Astrocyte (in vitro differentiated cells and primary cell): ENCODE measurements around the gene DDR2. TPM values are rescaled to one million over a fixed set of nuclear protein-coding genes. Genes with fewer than 3 reads are reported as not detected.
A peak's percentile ranks its signal among the peaks of the same experiment; 100 is the strongest.

Source experiments
- DNase-seq: peaks from one replicate; pipeline ENCODE4 v3.0.0-alpha.2; 2010; ENCODE audit warnings: low read depth
- FAIRE-seq: peaks from 2 replicates; lab custom pipeline; 2011; peaks lifted over from hg19 to GRCh38; lab: Jason Lieb, UNC
- H2AFZ ChIP-seq: 2 replicates; pipeline ENCODE4 v1.6.0; 2012; ENCODE audit warnings: low read depth, low read length, inconsistent platforms
- H3K27ac ChIP-seq: 2 replicates; pipeline ENCODE4 v1.5.1; 2011; ENCODE audit warnings: low read depth, low read length, inconsistent platforms
- H3K27me3 ChIP-seq: 2 replicates; pipeline ENCODE4 v1.6.0; 2011; ENCODE audit warnings: low read length, inconsistent platforms; ENCODE audit not compliant: insufficient read depth
- H3K36me3 ChIP-seq: 2 replicates; pipeline ENCODE4 v1.5.1; 2011; ENCODE audit warnings: low read length, inconsistent platforms; ENCODE audit not compliant: insufficient read depth
- H3K4me1 ChIP-seq: 2 replicates; pipeline ENCODE4 v1.5.1; 2011; ENCODE audit warnings: low read length, inconsistent platforms; ENCODE audit not compliant: insufficient read depth
- H3K4me2 ChIP-seq: 2 replicates; pipeline ENCODE4 v1.6.0; 2012; ENCODE audit warnings: low read length, inconsistent platforms
- H3K4me3 ChIP-seq: 2 replicates; pipeline ENCODE4 v1.5.1; 2011; ENCODE audit warnings: low read depth, mild to moderate bottlenecking, low read length, inconsistent platforms; ENCODE audit not compliant: insufficient read depth
- H3K79me2 ChIP-seq: 2 replicates; pipeline ENCODE4 v1.6.0; 2012; ENCODE audit warnings: mild to moderate bottlenecking, low read length, inconsistent platforms; ENCODE audit not compliant: insufficient read depth
- H3K9ac ChIP-seq: 2 replicates; pipeline ENCODE4 v1.6.0; 2012; ENCODE audit warnings: mild to moderate bottlenecking, low read length, inconsistent platforms
- H3K9me3 ChIP-seq: 2 replicates; pipeline ENCODE4 v1.5.1; 2012; ENCODE audit warnings: low read depth, mild to moderate bottlenecking, low read length, inconsistent platforms; ENCODE audit not compliant: insufficient read depth
- H4K20me1 ChIP-seq: 2 replicates; pipeline ENCODE4 v1.6.0; 2012; ENCODE audit warnings: low read length, inconsistent platforms; ENCODE audit not compliant: insufficient read depth
- H3K27ac Mint-ChIP-seq: one replicate; pipeline ENCODE4 v1.8.0; 2021; ENCODE audit warnings: mild to moderate bottlenecking, mixed read lengths; ENCODE audit not compliant: unreplicated experiment
- H3K27me3 Mint-ChIP-seq: one replicate; pipeline ENCODE4 v1.8.0; 2021; ENCODE audit warnings: low read depth, mixed read lengths; ENCODE audit not compliant: unreplicated experiment
- H3K36me3 Mint-ChIP-seq: one replicate; pipeline ENCODE4 v1.8.0; 2021; ENCODE audit warnings: low read depth, mixed read lengths; ENCODE audit not compliant: unreplicated experiment
- H3K4me1 Mint-ChIP-seq: one replicate; pipeline ENCODE4 v1.8.0; 2021; ENCODE audit warnings: low read depth, mixed read lengths; ENCODE audit not compliant: unreplicated experiment
- H3K4me3 Mint-ChIP-seq: one replicate; pipeline ENCODE4 v1.8.0; 2021; ENCODE audit warnings: mild to moderate bottlenecking, moderate library complexity, mixed read lengths; ENCODE audit not compliant: unreplicated experiment
- H3K9me3 Mint-ChIP-seq: one replicate; pipeline ENCODE4 v1.8.0; 2021; ENCODE audit warnings: mild to moderate bottlenecking, mixed read lengths; ENCODE audit not compliant: unreplicated experiment
- EZH2 ChIP-seq: IDR thresholded peaks from 2 replicates; pipeline ENCODE4 v1.6.1; 2012; ENCODE audit warnings: mild to moderate bottlenecking, low read length, inconsistent platforms; ENCODE audit not compliant: insufficient read depth
- total RNA-seq: library from RNA; stranded (reverse); gene quantifications from 2 replicates; pipeline ENCODE4 v1.2.1, GENCODE V29; 2021
- TF ChIP-seq, protein P1 (sequence below): IDR thresholded peaks from 2 replicates; pipeline ENCODE4 v1.5.1; 2011; ENCODE audit warnings: low read depth, mild to moderate bottlenecking, inconsistent platforms, low read length, moderate library complexity; ENCODE audit not compliant: insufficient read depth

DDR2 gene
- total RNA-seq, 1 donor from 2014 or later: 15.3 TPM

DNA sequence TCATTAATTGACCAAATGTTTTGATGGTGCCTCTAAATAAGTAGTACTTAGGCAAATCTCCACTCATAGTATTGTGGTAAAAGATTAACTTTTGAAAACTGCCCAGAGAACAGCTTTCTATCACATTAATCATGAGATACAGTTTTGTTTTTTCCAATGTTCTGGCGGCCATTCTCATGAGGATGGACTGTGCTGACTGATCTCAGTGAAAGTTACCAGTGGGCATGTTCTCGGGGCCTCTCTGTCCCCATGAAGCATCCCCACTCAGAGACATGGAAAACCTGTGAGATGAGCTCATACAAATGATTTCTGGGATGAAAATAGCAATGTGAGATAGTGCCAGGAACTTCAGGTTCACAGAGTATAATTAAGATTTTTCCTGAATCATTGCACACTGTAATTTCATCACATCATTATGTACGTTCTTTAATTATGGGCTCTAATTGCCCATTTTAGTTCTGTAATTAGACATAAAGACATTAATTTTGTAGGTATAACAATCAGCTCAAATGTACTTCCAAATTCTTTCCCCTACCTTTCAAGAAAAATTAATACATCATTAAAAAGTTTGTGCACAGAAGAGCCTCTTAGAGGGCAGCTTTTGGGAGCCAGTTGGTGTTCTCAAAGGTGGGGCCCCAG, 40.5 kb downstream of the DDR2 start:
- Histone ChIP-seq H3K9ac (no peak overlapping the region), H3K79me2 (peaks cover 29% of the 10 kb centered on the region), H3K4me1 (peaks cover 44% of the 10 kb centered on the region), H3K27me3 (no peaks in the 10 kb centered on the region), H3K4me2 (peak overlapping the region; percentile 45), H3K9me3 (no peaks in the 10 kb centered on the region), H4K20me1 (peaks cover 19% of the 10 kb centered on the region), H3K27ac (peak overlapping the region; percentile 51), H2AFZ (no peak overlapping the region), H3K4me3 (no peak overlapping the region), H3K36me3 (no peaks in the 10 kb centered on the region)
- Mint-ChIP-seq H3K36me3 (no peaks in the 10 kb centered on the region), H3K4me1 (peaks cover 23% of the 10 kb centered on the region), H3K27ac (peak overlapping the region; percentile 41), H3K4me3 (no peak overlapping the region), H3K27me3 (no peaks in the 10 kb centered on the region), H3K9me3 (no peaks in the 10 kb centered on the region)
- DNase-seq (no peak), FAIRE-seq (no peak)
- no peak for TF ChIP-seq EZH2
- TF ChIP-seq, protein P1, sequence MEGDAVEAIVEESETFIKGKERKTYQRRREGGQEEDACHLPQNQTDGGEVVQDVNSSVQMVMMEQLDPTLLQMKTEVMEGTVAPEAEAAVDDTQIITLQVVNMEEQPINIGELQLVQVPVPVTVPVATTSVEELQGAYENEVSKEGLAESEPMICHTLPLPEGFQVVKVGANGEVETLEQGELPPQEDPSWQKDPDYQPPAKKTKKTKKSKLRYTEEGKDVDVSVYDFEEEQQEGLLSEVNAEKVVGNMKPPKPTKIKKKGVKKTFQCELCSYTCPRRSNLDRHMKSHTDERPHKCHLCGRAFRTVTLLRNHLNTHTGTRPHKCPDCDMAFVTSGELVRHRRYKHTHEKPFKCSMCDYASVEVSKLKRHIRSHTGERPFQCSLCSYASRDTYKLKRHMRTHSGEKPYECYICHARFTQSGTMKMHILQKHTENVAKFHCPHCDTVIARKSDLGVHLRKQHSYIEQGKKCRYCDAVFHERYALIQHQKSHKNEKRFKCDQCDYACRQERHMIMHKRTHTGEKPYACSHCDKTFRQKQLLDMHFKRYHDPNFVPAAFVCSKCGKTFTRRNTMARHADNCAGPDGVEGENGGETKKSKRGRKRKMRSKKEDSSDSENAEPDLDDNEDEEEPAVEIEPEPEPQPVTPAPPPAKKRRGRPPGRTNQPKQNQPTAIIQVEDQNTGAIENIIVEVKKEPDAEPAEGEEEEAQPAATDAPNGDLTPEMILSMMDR: no peak

DNA sequence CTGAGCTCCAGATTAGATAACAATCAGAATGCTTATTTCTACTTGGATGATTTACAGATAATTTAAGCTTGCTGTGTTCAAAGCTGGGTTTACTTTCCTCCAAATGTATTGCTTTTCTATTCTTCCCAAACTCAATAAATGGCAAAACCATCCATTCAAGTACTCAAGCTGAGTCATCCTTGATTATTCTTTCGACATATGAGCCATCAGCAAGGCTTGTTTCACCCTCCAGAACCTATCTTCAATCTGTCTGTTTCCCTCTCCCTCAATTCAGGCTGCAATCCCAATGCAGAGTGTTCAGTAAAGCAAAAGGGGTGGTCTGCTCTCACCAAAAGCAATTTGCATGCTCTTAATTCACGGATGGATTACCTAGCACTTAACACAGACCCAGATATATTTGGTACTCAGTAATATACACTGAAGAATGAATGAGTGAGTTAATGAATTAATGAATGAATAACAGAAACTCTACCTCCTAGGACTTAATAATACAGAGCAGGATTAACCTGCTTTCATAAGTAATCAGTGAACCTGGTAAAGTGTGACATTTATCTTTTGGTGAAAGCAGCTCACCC, 41.9 kb downstream of the DDR2 start:
- Histone ChIP-seq H3K4me2 (peak overlapping the region; percentile 45), H3K4me1 (peaks cover 56% of the 10 kb centered on the region), H3K27ac (peak overlapping the region; percentile 11), H4K20me1 (peaks cover 22% of the 10 kb centered on the region), H3K79me2 (peaks cover 32% of the 10 kb centered on the region), H2AFZ (no peak overlapping the region), H3K27me3 (no peaks in the 10 kb centered on the region), H3K9ac (no peak overlapping the region), H3K9me3 (no peaks in the 10 kb centered on the region), H3K36me3 (no peaks in the 10 kb centered on the region), H3K4me3 (no peak overlapping the region)
- Mint-ChIP-seq H3K27me3 (no peaks in the 10 kb centered on the region), H3K36me3 (peaks cover 9% of the 10 kb centered on the region), H3K4me3 (no peak overlapping the region), H3K9me3 (peaks cover 6% of the 10 kb centered on the region), H3K27ac (no peak overlapping the region), H3K4me1 (peaks cover 28% of the 10 kb centered on the region)
- TF ChIP-seq EZH2: no peak
- TF ChIP-seq, protein P1: no peak
- DNase-seq (peak; percentile 55), FAIRE-seq (no peak)

DNA sequence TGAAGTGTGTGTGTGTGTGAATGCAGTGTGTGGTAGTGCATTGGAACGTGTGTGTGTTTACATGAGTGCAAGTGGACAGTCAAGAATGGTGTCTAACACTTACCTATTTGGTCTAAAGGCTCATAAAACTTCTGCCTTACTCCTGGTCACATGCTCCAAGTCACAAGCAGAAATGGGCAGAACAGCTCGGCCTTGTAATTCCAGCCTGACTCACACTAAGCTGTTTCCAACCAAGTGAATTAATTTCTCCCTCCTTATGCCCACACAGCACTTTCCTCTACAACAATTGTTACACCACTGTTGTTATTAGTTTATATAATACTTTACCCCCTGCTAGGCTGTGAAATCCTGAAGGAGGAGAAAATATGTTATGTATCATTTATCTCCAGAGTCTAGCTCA, 43.8 kb downstream of the DDR2 start:
- Histone ChIP-seq H3K9ac (no peak overlapping the region), H2AFZ (no peak overlapping the region), H3K4me1 (peaks cover 51% of the 10 kb centered on the region), H3K36me3 (no peaks in the 10 kb centered on the region), H3K27me3 (no peaks in the 10 kb centered on the region), H3K4me3 (no peak overlapping the region), H3K9me3 (no peaks in the 10 kb centered on the region), H3K4me2 (peak overlapping the region; percentile 26), H4K20me1 (peaks cover 22% of the 10 kb centered on the region), H3K27ac (no peak overlapping the region), H3K79me2 (peaks cover 43% of the 10 kb centered on the region)
- FAIRE-seq (peak; percentile 37), DNase-seq (peak; percentile 84)
- H3K9me3 Mint-ChIP-seq: peaks cover 15% of the 10 kb centered on the region
- no peak overlapping the region for H3K4me3 Mint-ChIP-seq
- no peak overlapping the region for H3K27ac Mint-ChIP-seq
- no peak for TF ChIP-seq EZH2
- TF ChIP-seq, protein P1: no peak
- H3K27me3 Mint-ChIP-seq: no peaks in the 10 kb centered on the region
- H3K36me3 Mint-ChIP-seq: peaks cover 11% of the 10 kb centered on the region
- H3K4me1 Mint-ChIP-seq: peaks cover 31% of the 10 kb centered on the region
